Activated B cell treated with CpG ODN at 0.5 μM for 24 hours (primary cell): ENCODE results near the gene CD53. TPM values are rescaled to one million over a fixed set of nuclear protein-coding genes. Genes with fewer than 3 reads are reported as not detected.
"Not testable (repeated sequence)": the region's sequence is repeated elsewhere in the genome, so short reads cannot be mapped to it uniquely, and the experiment has no call there.

Experiments used
- ATAC-seq: fragments of 200-7000 bp; cut with Tn5 transposase; one replicate; pipeline ENCODE4 v1.10.0; 2021; ENCODE audit warnings: low read depth, mild to moderate bottlenecking, moderate library complexity
- CTCF ChIA-PET: fragments of 350-600 bp; sonication (Branson Sonifier 250); formaldehyde crosslinking; loops from one replicate; lab custom pipeline; 2021; ENCODE audit warnings: antibody characterized with exemption; lab: Charles Lee
- POLR2A ChIA-PET: fragments of 350-600 bp; sonication (Branson Sonifier 250); formaldehyde crosslinking; loops from one replicate; lab custom pipeline; 2021; ENCODE audit warnings: antibody characterized with exemption; lab: Charles Lee
- DNase-seq: peaks from one replicate; pipeline ENCODE4 v3.0.0; 2022
- H3K27ac Mint-ChIP-seq: one replicate; pipeline ENCODE4 v1.8.0; 2020; ENCODE audit warnings: mixed read lengths
- H3K27me3 Mint-ChIP-seq: one replicate; pipeline ENCODE4 v1.8.0; 2021; ENCODE audit warnings: mixed read lengths
- H3K36me3 Mint-ChIP-seq: one replicate; pipeline ENCODE4 v1.8.0; 2021; ENCODE audit warnings: low read depth, mixed read lengths
- H3K4me1 Mint-ChIP-seq: one replicate; pipeline ENCODE4 v1.8.0; 2021; ENCODE audit warnings: mixed read lengths
- H3K4me3 Mint-ChIP-seq: one replicate; pipeline ENCODE4 v1.8.0; 2020; ENCODE audit warnings: mild to moderate bottlenecking, mixed read lengths
- H3K9me3 Mint-ChIP-seq: one replicate; pipeline ENCODE4 v1.8.0; 2020; ENCODE audit warnings: mixed read lengths
- CTCF ChIP-seq: fragments of 200-600 bp; IDR thresholded peaks from one replicate; pipeline ENCODE4 v1.8.0; 2022; ENCODE audit warnings: antibody characterized with exemption, mild to moderate bottlenecking
- intact Hi-C: fragments of 100-400 bp; cut with micrococcal nuclease; formaldehyde crosslinking; loops from one replicate; pipeline ENCODE4 v1.15.1; 2024
- total RNA-seq: library from RNA; stranded (reverse); gene quantifications from 2 replicates; pipeline ENCODE4 v1.2.3, GENCODE V29; 2022

CD53 gene, protein sequence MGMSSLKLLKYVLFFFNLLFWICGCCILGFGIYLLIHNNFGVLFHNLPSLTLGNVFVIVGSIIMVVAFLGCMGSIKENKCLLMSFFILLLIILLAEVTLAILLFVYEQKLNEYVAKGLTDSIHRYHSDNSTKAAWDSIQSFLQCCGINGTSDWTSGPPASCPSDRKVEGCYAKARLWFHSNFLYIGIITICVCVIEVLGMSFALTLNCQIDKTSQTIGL
- 491 and 522 TPM in 2 replicates for total RNA-seq

DNA sequence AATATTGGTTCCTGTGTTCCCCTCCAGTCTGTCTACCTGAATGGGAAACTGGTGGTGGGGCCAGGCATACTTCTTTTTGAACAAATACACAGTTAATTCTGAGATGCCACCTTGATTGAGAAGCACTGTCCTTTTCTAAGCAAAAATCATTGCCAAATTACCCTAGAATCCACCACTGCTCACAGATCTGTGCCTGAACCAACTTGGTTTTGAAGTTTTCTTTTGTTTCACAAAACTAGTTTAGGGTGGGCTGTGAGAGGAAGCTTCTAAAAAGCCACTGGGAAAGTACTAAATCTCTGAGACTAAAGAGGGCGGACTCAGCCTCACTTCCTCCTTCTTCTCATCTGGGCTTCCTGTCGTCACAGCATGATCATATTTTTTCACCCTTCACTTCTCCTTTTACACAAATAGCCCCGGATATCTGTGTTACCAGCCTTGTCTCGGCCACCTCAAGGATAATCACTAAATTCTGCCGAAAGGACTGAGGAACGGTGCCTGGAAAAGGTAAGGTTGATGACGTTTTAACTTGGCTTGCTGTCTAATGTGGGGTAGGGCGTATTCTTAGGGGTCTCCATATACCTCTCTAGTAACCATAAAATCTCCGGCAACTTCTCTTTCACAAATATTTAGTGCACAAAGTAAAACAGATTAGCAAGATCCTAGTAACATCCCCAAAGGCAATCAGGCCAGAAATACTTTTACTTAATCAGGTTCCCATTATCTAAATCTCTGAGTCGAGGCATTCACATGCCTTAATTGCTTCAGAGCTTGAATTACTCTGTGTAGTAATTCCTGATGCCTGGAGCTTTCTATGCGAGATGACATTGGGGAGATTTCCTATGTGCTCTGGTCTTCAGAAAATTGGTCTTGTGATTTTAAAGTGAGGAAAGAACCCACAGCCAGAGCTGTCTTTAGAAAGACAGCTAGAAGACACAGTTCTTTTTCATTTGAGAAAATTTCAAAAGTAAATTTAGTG lies at the start of gene CD53:
Gene CD53, plus strand, starts transcription at position 404 of the 976 bp plus-strand sequence. CDS start 18,261 bp downstream, outside the sequence.
- Mint-ChIP-seq H3K36me3 (peaks cover 45% of the 10 kb centered on the region), H3K9me3 (no peaks in the 10 kb centered on the region), H3K4me1 (peaks cover 75% of the 10 kb centered on the region), H3K27me3 (no peaks in the 10 kb centered on the region), H3K27ac (peak within 1 kb of the TSS; percentile 99), H3K4me3 (peak within 1 kb of the TSS; percentile 96)
- no peak for TF ChIP-seq CTCF
- POLR2A ChIA-PET, result interaction anchor here (0.6 to 6.4 kb wide), 25 partner anchors 12 to 839 kb away, joined by 3 to 98 read pairs (median 7); partner anchors contain the start of genes CEPT1, DRAM2, LRIF1 and RBM15
- ATAC-seq (peak; percentile 64), DNase-seq (peak; percentile 27)
- intact Hi-C loops, result loop anchor here (1.0 to 10.0 kb wide), 11 partner anchors 7 to 742 kb away; partner anchors contain the start of genes C1orf162, LRIF1 and RAP1A
- CTCF ChIA-PET, result interaction anchor here (0.6 to 5.5 kb wide), 6 partner anchors 12 to 845 kb away, joined by 3 to 44 read pairs (median 4); no protein-coding TSS in a partner anchor

DNA sequence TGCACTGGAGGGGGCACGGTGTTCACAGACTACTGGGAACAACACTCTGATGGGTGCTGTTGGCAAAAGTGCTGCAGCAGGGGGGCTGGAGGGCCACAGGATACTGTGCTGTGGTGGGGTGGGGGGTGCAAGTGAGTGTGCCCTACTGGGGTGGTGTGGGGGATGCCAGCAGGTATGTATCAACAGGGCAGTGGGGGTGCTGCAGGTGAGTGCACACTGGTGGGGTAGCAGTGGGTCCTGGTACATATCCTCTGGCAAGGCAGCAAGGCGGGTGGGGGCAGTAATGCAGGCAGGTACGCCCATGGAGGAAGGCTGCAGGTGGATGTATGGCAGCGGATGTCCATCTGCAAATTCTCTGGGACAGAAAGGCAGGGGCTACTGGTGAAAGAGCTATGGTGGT lies 48.8 kb upstream of the CD53 start:
- CTCF ChIA-PET, result interaction anchor here (1.9 kb wide), 1 partner anchor 44 kb away, joined by 4 read pairs; no protein-coding TSS in a partner anchor
- no peak for TF ChIP-seq CTCF
- ATAC-seq, result no peak
- Mint-ChIP-seq H3K9me3 (no peaks in the 10 kb centered on the region), H3K4me3 (no peak overlapping the region), H3K27ac (no peak overlapping the region), H3K27me3 (no peaks in the 10 kb centered on the region), H3K36me3 (no peaks in the 10 kb centered on the region), H3K4me1 (peaks cover 31% of the 10 kb centered on the region)
- no peak for DNase-seq
- POLR2A ChIA-PET, result no interaction called here
- intact Hi-C loops, result no loop called here

DNA sequence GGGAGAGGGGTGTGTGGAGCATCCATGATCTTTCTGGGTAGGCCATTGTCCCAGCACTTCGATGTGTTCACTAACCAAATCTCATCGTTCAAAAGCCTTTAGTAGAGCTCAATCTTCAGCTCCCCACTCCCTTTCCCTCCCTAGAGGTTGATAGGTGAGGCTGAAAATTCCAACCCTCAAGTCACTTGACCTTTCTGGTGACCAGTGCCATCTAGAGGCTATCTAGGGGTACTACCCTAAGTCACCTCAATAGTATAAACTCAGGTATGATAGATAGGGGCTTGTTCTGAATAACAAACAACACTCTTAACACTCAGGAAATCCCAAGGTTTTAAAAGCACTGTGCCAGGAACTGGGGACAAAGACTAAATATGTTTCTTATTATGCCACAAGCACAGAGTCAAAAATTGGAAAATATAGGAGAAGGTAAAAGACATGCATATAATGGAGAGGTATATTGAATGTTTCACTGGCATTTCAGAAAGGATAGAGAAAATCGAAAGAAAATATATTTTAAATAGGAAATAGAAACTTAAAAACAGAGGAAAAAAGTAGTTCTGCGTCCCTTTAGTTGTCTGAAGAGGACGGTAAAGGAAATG lies 42.9 kb upstream of the CD53 start:
- intact Hi-C loops, result loop anchor here (1.0 to 5.0 kb wide), 4 partner anchors 43 to 162 kb away; partner anchors contain the start of gene CD53
- DNase-seq (no peak), ATAC-seq (peak; percentile 92)
- Mint-ChIP-seq H3K36me3 (no peaks in the 10 kb centered on the region), H3K9me3 (no peaks in the 10 kb centered on the region), H3K4me3 (no peak overlapping the region), H3K27ac (no peak overlapping the region), H3K4me1 (peaks cover 34% of the 10 kb centered on the region), H3K27me3 (no peaks in the 10 kb centered on the region)
- peak; percentile 97 for TF ChIP-seq CTCF
- CTCF ChIA-PET, result interaction anchor here (0.6 to 4.2 kb wide), 16 partner anchors 13 to 200 kb away, joined by 3 to 40 read pairs (median 4); no protein-coding TSS in a partner anchor
- POLR2A ChIA-PET, result no interaction called here

- not testable (repeated sequence) for H3K4me3 Mint-ChIP-seq, H3K27ac Mint-ChIP-seq, H3K27me3 Mint-ChIP-seq, H3K36me3 Mint-ChIP-seq, DNase-seq, ATAC-seq, H3K9me3 Mint-ChIP-seq
- intact Hi-C loops, result loop anchor here (5.0 kb wide), 1 partner anchor 159 kb away; no protein-coding TSS in a partner anchor
- H3K4me1 Mint-ChIP-seq, result peaks cover 14% of the 10 kb centered on the region
- CTCF ChIA-PET, result interaction anchor here (1.1 kb wide), 1 partner anchor 49 kb away, joined by 3 read pairs; no protein-coding TSS in a partner anchor
- POLR2A ChIA-PET, result interaction anchor here (0.6 kb wide), 1 partner anchor 34 kb away, joined by 4 read pairs; no protein-coding TSS in a partner anchor
Measured at GRCh38 chr1:110833779-110834178, 39.2 kb upstream of the CD53 start.

- Mint-ChIP-seq H3K36me3 (no peaks in the 10 kb centered on the region), H3K4me1 (peaks cover 15% of the 10 kb centered on the region), H3K9me3 (peaks cover 4% of the 10 kb centered on the region), H3K4me3 (no peak overlapping the region), H3K27ac (no peak overlapping the region), H3K27me3 (no peaks in the 10 kb centered on the region)
- DNase-seq (no peak), ATAC-seq (no peak)
- POLR2A ChIA-PET, result interaction anchor here (0.8 to 1.0 kb wide), 2 partner anchors 21 to 24 kb away, joined by 3 read pairs; no protein-coding TSS in a partner anchor
- no peak for TF ChIP-seq CTCF
- intact Hi-C loops, result no loop called here
- CTCF ChIA-PET, result no interaction called here
Measured at GRCh38 chr1:110846861-110847260, 26.1 kb upstream of the CD53 start.
